HG03520 (cell line): ENCODE measurements around the gene PHACTR3.

Experiments used
- ATAC-seq: cut with Tn5 transposase; IDR thresholded peaks from one replicate; pipeline ENCODE4 v1.9.1; 2021; ENCODE audit warnings: mild to moderate bottlenecking, moderate library complexity; ENCODE audit not compliant: unreplicated experiment

PHACTR3 gene

DNA sequence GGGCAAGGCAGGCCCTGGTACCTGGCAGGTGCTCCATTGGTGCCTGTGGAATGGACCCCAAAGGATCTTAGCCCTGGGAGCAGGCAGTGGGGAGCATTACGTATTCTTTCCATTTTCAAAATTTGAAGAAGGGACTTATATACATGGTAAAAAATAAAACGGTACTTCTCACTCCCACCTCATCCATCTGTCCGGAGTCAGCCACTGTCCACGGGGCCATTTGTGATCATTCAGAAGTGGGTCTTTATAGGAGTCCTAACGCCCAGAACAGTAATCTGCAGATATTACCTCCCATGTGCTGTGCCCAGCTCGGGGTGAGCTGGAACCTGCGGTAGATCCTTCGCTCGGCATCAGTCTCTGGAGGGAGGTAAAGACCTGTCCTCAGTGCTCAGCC, 218.7 kb downstream of the PHACTR3 start:
- ATAC-seq = no peak

DNA sequence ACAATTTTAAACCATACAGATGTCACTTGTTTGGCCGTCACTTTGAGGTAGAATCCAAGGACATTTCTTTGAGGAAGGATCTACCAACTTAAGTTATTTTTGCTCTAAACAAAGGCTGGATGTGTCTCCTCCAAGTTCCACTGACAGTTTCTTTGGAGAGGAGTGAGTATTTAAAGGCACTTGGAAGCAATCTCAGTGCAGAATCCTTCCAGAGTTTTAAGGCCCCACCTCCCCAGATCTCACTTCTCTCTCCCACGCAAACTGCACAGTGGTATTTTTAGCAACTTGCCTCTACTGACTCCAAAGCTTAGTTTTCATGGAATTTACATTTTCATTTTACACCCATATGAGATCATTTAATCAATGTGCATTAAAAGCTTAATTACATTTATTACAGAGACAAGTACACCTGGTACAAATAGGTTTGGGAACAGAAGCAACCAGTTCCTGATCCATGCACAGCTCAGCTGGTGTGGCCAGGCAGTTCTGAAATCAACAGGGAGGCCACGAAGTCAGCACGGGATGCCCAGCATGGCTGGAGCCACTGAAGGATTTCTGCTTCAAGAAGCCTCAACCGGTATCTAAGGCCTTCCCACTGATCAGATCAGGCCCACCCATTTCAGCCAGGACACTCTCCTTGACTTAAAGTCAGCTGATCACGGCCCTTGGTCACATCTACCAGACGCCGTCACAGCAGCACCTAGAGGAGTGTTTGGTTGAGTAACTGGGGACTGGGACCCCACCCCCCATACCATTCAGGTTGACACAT, 219.3 kb downstream of the PHACTR3 start:
- no peak for ATAC-seq

DNA sequence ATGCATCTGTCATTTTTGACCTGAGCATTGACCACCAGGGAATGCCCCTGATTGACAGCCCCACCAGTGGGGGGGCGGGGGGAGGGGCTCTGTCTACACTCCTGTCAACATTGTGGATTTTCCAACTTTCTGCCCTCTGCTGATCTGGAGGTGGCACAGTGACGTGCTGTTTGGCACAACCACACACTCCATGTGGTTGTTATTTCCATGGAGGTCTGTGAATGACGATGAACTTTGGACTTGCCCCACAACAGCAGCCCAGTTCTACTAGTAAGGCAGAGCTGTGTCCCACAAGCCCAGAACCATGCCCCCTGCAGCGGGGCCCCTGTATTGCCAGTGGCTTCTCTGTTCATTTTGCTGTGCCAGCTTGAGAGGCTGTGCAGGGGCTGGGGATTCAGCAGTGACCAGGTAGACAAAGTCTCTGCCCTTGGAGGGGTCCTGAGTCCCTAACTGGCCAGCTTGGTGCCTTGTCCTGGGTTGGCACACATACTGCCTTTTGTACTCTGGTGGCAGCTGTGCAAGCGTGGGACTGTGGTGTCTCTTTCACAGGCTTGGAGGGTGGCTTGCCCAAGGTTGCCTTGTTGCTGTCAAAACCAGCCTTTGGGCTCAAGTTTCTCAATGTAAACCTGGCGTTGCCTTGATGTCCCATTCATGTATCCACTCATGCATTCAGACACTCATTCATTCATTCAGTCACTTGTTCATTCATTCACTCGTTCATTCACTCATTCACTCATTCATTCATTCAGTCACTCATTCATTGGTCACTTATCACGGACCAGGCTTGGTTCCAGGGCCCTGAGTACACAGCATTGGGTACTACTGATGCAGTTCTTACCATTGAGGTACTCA, 220.6 kb downstream of the PHACTR3 start:
- ATAC-seq = no peak

DNA sequence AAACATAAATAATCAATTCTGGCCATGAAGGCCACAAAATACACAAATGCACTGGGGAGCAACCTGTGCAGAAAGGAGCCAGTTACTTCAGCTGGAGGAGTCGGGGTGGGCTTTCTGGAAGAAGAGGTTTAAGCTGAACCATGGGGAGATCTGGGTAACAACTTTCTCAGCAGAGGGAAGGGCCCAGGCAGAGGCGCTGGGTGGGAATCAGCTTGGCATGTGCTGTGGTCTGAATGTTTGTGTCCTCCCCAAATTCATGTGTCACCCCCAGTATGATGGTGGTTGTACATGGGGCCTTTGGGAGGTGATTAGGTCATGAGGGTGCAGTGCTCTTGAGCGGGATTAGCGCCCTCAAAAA, 221.2 kb downstream of the PHACTR3 start:
- ATAC-seq = no peak

DNA sequence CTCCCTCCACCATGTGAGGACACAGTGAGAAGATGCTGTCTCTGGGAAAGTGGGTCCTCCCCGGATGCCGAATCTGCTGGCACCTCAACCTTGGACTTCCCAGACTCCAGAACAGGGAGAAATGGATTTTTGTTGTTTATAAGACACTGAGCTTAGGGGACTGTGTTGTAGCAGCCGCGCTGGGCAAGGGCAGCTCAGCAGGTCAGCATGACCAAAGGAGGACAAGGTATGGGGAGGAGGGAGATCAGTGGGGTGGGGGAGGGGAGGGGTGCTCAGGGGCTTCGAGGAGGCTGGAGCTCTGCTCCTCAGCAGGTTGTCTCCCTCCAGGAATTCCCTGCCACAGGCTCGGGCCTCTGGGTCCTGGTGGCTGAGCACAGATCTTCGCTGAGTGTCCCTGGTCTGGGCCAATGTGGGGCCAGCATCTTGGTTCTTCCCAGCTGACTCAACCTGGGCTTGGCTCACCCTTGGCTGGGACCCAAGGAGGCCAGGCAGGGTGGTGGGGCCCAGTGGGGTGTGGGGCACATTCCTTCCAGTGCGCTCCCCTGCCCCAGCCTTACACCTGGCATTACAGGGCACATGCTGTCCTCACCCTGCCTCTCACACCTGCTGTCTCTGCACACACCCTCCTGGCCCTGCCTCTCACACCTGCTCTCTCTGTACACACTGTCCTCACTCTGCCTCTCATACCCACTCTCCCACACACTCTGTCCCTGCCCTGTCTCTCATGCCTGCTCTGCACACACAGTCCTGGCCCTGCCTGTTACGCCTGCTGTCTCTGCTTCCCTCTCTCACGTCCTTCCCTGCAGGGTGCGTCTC, 221.8 kb downstream of the PHACTR3 start:
- no peak for ATAC-seq

DNA sequence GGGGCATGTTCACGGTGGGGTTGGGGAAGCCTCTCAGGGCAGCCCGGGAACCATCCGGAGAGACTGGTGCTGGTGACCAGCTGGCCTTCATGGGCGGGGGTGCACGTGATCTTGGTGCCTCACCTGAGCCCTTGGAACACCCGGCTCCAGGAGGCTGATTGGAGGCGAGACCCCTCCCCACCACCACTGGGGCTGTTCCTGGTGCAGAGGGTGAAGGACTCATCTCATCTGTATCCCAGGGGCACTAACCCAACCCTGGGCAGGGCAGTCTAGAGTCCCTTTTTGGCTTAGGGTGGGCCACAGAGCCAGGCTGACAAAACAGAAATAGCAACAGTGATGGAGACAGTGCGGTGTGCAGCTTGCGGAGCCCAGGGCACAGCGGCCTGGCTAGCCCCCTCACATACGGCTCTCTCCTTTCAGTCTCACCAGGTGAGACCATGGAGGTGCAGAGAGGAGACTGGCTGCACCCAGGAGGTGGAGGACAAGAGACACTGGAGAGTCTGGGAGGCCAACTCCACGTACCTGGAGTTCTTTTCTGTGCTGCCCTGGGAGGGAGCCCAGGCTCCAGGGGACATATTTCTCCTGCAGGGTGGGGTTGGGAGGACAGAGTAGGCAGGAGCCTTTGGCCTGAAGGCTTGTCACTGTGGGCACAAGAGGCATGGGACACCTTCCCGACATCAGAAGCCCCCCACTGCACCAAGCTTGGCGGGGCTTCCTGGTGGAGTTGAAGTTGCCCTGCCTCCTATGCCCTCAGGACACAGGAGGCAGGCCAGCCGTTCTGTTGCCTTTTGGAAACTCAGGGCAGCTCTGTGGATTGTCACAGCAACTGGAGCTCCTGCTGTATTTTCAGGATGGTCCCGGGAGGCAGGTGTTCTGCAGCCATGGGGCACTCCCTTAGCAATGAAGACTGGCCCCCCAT, 223.1 kb downstream of the PHACTR3 start:
- ATAC-seq = no peak

DNA sequence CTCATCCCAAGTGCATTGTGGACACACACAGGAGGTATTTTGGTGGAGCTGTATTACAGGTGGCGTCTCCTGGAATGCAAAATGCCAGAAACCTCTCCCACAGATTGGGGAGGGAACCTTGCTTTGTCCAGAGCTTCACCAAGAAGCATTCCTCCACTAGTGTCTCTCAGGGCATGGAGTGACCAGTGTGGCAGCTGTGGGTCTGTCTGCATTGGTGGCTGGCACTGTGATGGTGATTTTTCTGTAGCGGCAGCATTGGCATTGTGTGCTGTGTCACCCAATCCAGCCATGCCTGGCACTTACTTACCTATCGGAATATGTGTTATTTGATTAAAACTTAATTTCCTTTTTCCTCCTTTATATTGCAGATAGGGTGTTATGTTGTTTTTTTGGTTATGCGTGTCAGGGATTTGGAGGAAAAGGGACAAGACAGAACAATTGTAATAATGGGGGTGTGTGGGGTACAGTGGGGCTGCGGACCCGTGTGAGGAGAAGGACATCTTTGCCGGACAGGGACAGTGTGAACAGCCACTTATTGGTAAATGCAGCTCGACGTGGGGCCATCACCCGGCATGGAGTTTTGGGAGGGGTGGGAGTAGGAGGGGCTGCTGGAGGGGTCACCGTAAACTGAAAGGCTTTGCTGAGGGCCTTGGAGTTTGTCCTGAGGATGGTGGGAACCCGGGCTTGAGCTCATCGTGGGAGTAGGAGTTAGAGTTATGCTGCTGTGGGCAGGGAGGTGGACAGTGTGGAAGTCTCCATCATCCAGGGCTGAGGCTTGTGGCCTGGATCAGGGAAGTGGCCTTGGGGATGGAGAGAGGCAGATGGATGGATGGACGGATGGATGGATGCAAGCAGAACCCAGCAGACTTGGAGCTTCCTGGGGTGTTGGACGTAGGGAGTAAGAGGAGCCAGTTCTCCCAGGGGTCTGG, 224.0 kb downstream of the PHACTR3 start:
- ATAC-seq = no peak

DNA sequence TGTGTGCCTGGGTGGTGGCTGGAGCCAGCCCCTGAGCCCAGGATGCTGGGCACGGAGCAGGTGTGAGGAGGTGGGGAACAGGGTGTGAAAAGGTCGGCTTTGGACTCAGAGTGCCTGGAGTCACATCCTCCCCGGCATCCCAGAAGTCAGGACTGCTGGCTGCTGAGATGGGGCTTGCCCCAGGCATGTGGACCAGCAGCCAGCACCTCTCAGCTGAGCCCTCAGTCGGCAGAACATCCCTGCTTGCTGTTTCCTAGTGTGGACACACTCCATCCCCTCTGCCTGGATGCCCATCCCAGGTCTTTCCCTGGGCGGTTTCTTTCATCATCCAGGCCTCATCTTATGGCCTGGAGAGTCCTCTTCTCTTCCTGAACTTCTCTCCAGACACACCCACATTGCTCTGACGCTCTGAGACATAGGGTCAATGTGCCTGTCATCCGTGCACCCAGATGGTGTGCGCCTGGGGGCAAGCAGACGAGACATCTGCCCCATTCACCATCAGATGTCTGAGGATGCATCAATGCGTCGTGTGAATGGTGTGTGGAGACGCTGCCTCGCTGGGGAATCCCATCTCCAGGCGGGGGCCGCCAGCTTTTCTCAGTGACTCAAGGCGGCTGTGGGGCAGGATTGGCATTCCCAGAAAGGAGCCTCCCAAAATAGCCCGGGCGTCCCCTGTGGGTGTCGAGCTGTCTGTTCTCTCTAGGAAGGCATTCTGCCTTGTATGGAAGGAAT, 224.9 kb downstream of the PHACTR3 start:
- ATAC-seq = no peak

DNA sequence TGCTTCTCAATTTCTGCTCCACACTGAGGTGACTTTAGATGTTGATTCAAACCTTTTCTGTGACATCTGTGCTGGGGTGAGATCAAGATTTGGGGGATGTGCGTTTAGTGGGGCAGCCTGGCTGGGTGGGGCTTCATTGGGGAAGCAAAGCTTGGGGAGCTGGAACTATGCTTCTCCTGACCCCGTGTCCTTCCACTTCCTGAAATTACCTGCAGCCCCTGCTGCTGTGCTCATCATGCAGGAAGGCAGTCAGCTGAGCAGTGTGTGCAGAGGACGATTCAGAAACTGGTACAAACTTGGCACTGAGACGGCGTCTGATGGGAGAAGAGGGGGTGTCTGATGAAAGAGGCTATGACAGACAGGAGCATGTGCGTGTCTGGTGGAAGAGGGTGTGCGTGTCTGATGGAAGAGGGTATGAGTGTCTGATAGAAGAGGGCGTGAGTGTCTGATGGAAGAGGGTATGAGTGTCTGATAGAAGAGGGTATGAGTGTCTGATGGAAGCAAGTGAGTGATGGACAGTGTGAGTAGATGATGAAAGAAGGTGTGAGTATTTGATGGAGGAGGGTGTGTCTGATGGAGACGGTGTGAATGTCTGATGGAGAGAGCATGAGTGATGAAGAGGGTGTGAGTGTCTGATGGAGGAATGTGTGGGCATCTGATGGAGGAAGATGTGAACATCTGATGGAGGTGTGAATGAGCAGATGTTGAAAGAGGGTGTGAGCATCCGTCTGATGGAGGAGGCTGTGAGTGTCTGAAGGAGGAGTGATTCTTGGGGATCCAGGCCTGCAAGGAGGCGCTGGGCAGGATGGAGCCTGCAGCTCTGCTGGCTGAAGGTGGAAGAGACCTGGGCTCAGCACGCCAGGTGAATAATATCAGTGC, 225.7 kb downstream of the PHACTR3 start:
- no peak for ATAC-seq

DNA sequence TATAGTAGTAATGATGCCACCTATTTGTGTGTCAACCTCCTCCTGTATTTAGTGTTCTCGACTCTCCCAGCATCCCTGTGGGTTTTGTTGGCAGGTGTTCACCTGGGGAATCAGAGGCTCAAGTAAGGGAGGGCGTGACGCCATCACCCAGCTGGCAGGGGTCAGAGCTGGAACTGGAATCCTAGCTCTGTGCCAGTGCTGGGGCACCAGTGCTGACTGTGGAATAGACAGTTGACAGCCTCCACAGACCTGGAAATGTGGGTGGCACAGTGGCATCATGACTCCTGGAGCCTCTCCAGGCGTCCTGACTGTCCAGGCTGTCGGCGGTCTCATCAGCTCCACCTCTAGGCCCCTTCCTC, 226.3 kb downstream of the PHACTR3 start:
- ATAC-seq = no peak

DNA sequence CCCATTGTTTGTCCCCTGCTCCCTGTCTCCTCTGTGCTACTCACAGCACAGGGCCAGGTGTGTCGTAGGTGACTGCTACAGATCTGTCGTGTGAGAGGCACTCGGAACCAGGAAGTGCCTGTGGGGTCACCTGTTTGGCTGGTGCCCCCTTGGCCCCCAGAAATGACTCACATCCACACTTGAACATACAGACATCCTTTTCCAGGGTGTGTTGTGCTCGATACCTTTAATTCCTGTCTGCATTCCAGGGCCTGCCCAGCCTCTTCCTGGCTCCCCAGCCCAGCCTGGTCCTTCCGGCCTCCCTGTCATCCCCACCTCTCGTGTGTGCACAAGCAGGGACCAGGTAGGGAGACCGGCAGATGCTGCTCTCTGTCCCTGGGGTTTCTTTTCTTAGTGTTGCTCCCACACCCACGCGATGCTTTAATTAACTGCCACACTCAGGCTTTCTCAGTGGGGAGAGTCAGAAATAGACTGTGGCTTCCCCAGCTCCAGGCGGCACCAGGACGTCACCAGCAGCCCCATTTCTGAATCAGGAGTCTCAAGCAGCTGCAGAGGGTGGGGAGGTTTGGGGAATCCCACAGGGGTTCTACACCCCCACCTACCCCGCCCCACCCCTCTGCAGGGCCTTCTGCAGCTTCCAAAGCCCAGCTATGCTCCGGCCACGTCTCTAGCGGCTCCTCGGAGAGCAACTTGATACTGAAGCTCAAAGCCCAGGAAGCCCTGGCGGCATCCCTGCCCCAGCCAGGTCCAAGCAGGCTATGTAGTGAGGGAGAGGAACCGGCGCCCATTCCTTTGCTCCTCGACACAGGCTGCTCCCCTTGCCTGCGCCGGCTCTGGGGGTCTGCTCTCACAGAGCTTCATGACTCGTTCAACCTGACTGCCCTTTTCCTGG, 226.9 kb downstream of the PHACTR3 start:
- ATAC-seq = no peak

DNA sequence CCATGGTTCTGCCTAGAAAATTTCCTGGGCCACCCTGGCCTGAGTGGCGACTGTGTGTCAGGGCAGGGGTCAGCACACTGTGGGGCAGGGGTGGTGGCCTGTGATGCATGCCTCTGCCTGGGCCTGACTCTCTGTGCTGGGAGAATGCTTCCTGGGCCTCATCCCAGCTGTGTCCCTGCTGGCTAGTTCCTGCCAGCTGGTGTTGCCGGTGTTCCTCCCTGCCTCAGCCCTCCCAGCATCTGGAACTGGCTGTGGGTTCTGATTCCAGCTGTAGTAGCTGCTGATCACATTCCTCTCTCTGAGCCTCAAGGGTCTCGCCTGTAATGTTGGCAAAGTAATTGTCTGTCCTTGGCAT, 227.6 kb downstream of the PHACTR3 start:
- no peak for ATAC-seq

DNA sequence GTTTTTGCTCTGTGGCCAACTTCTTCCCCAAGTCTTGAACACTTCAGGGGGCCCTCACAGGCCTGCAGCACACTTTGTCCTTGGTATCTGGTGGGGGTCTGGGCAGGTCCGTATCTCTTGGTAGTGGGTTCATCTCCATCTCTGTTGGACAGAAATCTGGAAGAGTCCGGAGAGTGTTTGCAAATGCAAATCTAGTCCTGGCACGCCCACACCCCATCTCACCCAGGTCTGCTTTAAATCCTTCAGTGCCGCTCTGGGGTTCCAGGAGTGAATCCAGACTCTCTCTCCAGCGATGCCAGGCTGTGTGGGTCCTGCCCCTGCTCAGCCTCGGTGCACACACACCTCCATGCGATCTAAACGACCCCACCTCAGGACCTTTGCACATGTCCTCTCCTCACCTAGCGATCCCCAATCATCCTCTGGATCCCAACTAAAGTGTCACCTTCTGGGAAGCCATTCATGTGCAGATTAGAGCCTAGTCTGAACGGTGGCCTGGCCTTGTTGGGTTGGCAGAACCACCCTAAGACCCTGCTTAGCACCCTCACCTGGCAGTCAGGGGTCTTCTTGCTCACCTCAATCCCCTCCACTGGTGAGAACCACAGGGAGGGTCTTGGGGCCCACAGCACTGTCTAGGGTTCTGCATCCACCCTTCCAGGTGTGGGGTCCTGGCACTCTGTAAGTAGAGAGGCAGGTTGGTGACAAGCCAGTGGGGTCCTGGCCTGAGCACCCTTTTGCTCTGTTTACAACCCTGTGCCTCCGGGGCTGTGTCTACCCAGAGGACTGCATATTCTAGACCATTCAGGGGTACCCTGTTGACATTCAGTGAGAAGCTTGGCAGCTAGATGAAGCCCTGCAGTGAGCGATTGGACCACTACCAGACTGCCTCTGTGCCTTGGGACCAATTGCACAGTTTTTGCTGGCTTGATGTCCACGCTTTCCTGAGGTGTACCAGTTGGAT, 228.3 kb downstream of the PHACTR3 start:
- no peak for ATAC-seq

DNA sequence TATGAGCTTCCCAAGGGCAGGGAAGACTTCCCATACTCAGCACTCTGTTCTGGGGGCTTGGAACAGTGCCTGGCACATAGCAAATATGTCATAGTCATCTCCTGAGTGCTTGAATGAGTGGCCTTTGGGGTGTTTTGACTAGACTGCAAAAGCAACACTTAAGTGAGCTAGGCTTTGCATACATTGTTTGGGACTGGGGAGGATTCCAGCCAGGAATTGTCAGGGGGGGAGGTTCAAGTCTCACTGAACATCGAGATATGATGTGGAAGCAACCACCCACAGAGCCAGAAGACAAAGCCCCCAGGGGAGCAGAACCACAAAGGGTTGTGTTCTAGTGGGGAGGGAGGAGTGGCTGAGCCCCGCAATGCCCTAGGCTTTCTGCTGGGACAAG, 230.7 kb downstream of the PHACTR3 start:
- no peak for ATAC-seq

DNA sequence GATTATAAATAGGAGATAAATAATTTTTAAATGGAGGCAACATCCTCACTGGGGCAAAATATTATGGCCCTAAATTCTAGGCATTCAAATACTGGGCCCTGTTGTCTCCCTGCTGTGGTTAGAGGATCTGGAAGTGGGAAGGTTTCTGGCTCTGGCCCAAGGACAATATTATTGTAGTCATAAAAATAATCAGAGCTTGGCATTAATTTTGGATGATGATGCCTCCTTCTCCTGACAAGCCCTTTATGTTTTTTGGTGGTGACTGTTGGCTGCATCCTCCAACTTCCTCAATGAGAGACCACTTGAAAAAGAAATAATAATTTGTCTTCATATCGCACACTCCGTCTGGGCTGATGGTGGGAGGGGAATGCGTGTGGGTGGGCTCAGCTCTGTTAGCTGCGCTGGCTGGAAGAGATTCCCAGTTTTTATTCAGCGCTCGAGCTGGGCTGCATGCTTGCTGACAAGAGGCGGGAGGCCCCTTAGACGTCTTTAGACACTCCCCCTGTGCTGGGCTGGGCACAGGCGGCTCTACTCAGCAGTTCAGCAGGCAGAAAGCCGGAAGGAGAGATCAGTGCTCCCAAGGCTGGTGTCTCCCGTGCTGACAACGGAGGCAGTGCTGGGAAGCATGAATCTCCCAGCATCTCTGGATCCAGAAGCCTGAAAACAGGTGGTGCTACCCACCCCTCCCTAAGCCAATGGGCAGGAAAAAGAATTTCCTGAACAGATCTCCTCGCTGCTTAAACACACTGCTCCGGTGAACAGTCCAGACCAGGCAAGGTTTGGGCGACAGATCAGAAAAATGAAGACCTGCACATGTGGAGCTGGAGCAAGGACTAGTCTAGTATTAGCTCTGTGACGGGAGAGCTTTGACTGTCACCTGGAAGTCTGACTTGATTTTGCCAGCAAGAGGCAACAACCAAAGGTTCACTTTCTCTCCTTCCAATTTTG, 231.4 kb downstream of the PHACTR3 start:
- ATAC-seq = no peak
